Retina (tissue), 1 donor: ENCODE results near the gene KDSR.

Experiments used
- DNase-seq: peaks from one replicate; pipeline ENCODE4 v3.0.0-alpha.2; 2016

KDSR gene

DNA sequence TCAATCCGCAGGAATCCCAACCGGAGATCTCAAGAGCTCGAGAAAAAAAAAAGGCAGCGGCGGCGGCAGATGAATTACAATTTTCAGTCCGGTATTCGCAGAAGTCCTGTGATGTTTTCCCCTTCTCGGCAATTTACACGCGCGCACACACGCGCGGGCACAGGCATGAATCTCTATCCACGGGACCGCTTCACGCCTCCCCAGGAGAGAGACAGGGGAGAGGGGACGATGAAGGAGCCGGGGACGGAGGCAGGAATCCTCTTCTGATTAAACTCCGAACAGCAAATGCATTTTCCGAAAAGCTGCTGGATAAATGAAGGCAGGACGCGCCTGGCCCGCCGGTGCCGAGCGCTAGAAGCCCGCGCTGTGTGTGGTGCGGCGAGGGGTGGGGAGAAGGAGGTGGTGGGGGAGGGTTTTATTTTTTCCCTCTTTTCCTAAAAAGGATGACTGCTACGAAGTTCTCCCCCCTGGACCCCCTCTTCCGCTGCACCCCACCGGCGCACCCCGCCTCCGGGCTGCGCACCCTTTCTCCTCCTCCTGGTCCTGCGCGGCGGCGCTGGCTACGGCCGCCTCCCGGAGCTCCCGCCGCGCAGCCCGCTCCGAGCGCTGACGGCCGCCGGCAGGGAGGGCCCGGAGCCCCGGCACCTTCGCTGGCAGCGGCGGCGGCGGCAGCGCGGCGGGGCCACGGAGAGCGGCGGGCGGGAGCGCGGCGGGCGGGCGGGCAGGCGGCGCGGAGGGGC, 47.5 kb downstream of the KDSR start, which contains the start of gene BCL2:
TSS of gene BCL2 (minus strand) at position 387 of the 740 bp plus-strand sequence.
- peak; percentile 80 for DNase-seq

DNA sequence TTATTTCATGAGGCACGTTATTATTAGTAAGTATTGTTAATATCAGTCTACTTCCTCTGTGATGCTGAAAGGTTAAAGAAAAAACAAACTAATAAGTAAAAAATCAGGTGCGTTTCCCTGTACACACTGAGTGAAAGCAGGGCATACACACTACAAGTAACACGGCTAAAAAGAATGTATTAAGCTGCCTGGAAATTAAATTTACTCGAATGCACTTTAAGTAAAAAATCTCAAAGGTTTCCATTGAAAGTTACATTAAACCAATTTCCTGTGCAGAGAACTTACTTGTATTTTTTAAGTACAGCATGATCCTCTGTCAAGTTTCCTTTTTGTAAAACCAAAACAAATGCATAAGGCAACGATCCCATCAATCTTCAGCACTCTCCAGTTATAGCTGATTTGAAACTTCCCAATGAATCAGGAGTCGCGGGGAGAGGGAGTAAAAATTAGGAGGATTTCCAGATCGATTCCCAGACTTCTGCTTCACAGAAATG, 48.1 kb downstream of the KDSR start:
- no peak for DNase-seq

DNA sequence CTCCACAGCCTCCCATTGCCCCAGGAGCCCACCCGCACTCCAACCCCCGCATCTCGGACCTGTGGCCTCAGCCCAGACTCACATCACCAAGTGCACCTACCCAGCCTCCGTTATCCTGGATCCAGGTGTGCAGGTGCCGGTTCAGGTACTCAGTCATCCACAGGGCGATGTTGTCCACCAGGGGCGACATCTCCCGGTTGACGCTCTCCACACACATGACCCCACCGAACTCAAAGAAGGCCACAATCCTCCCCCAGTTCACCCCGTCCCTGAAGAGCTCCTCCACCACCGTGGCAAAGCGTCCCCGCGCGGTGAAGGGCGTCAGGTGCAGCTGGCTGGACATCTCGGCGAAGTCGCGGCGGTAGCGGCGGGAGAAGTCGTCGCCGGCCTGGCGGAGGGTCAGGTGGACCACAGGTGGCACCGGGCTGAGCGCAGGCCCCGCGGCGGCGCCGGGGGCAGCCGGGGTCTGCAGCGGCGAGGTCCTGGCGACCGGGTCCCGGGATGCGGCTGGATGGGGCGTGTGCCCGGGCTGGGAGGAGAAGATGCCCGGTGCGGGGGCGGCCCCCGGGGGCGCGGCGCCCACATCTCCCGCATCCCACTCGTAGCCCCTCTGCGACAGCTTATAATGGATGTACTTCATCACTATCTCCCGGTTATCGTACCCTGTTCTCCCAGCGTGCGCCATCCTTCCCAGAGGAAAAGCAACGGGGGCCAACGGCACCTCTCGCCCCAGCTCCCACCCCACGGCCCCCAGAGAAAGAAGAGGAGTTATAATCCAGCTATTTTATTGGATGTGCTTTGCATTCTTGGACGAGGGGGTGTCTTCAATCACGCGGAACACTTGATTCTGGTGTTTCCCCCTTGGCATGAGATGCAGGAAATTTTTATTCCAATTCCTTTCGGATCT, 48.8 kb downstream of the KDSR start:
- DNase-seq: peak; percentile 71

DNA sequence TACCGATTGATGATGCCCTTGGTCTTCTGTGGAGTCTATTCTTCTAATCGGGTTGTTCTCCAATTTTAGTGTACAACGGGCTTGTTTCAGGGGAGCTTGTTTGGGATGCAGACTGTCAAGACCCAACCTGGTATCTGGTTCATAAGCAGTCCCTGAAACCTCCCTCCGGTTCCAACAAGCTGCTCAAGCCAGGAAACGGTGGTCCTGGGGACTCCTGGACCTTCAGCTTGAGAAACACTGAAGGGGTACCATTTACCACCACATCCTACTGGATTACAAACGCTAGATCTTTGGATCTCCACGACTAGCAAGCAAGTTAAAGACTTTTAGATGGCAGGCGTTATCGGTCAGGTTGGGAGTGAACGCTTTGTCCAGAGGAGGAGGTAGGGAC, 49.5 kb downstream of the KDSR start:
- DNase-seq: peak; percentile 27

DNA sequence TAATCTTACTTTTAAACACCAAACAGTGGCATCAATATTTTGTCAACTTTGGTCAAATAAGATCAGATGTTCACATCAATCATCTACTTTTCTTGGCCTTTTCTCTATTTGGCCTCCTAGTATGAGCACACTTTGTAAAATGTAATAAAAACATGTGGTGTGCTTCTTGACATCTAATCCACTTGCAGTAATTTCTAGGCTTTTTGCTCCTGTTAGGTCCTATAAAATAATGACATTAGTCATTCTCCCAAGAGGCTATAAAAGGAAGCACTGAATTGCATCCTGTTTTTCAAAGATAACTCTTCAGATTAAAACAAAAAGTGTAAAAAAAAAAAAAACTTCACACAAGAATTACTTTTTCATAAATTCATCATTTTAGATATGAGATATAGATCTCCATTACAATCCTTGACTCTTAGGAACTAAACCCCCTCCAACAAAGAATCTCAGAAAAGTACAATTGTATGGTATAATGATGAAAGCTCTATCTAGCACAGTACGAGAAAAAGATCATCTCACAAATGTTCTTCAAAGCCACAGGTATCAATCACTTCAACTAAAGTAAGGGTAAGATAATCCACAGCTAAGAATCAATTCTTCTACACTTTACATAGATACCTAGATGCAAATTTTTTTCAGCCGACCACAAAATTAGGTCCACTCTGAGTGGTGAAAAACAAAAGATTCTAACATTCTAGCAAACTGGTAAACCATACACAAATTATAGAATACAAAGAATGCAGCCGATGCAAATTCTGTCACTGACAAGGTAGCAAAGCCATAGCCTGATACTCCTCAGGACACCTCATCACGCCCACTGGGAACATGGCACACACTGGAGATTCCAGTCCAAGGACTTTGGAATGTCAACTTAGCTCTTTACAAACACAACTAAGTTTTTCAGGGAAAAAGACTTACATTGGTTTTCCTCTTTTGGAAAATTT, 50.1 kb downstream of the KDSR start:
- DNase-seq: no peak

DNA sequence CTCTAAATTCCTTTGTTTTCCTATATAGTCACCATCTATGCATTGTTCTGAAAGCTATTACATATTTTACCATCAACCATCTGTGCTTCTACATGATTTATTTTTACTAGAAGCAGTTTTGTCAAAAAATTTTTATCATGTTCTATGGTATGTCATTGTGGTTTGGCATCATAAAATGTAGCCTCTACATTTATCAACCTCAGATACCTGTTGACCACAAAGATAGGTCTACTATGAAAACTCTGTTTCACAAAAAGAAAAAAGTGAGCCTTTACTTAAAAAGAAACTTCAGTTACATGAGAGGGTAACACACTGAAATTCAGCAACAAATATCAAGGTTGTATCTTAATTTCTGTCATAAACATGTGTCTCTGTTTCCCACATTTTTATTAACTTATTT, 51.1 kb downstream of the KDSR start:
- no peak for DNase-seq

DNA sequence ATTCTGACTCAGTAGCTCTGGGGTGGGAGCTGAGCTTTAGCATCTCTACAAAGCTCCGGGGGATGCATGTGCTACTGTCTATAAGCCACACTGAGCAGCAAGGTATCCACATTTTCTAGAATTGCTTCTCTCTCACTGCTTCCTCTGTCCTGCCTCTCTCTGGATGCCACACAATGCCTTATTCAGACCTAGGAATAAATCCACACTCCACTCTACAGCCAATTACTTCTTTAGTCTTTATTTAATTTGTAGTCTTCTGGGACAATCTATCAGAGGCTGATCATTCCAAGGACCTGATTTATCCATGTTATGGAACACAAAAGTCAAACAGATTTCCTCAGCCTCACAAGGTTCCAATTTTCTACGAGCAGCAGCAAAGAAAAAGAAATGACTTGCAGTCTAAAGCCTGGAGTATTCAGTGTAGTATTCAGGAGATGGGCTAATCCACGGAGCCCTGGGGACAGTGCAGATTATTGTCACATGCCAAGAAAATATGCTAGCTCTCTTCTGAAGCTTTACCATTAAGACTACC, 51.8 kb downstream of the KDSR start:
- DNase-seq: no peak

DNA sequence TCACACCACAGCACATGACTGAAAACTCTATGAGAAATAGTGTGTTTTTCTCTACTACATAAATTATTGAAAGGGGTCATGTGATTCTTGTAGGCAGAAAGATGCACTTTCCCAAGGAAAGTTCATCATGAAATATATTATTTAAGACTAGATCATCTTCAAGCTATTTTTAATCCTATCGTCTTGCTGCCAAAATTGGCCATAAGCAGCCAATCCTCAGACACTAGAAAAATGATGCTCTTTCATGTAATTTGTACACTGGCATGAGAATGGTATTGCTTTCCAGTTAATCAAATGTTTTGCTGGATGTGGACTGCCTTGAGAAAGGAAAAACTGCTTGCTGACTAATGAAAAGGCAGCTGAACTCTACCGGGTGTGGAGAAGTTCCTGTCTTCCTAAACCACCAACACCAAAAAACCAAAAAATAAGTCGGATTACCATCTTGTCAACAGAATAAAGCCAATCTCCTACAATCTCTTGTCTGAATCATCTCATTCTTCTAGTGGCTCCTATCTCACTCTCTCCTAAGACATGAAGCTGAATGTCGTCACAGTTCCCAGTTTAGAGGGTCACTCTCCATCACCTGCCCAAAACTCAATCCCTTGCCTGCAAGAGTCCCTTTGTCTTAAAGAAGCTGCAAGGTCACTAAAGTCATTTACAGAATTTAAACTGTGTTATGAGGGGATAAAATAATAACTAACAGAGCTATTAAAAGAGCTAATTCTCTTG, 52.8 kb downstream of the KDSR start:
- no peak for DNase-seq

DNA sequence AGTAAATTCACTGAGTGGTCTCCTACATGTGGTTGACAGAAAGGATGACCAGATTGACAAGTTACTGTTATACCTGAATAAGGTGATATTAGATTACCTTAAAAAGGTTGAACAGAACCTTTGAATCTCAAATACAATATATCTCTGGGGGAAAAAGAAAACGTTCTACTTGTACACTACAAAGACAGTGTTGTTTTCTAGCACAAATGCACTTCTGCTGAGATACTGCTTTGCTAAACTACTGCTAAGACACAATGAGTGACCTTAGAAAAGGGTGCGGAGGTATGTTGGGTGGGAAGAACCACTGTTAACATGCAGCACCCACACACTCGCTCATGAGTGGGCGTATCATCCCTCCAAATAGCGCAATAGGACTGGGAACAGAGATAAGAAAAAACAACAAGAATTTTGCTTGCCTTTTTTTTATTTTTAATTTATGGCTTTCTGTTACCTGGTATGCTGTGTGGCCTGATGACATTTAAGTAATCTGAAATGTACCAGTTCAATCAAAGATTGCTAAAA, 53.5 kb downstream of the KDSR start:
- DNase-seq: no peak

DNA sequence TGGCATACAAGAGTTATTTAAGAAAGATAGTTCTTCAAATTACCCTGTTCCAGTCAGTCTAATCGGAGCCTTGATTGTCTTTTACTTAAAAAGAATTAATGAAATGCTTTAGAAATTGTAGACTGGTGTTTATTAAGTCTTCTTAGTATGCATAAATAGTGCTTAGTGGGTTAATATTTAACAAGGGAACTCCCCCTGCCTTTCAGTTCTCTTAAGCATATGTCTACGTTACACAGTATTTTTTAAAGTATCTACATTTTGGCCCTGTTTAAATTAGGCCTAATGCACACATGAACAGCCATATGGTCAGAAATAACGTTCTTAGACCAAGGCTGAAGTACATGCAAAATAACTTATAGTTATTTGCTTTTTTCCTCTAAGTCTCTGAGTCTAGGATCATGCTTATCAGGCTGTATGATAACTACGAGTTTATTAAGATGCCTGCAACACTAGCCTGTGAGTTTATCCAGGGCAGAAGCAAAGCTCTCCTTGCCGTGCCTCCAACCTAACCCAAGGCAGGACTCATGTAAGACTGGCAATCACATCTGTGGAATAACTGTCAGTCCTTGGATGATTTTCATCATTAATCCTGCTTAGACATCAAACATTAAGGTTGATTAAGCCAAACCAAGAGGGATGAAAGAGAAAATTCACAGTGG, 54.1 kb downstream of the KDSR start:
- no peak for DNase-seq

DNA sequence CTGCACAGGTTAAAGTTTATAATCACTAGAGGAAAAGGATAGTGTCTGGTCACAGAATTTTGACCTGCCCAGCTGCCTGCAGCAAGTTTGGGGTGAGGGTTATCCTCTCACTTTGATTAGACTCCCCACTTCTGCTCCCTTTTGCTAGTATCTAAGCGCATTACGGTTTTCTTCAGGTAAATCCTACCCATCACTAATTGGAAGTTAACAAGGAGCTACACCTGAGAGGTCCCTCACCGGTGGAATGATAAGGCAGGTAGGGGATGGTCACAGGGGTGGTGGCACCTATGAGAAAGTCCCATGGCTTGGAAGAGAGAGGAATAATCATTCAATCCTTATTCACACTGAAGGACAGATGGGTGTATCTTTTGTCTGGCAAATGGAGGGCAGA, 55.0 kb downstream of the KDSR start:
- DNase-seq: no peak

DNA sequence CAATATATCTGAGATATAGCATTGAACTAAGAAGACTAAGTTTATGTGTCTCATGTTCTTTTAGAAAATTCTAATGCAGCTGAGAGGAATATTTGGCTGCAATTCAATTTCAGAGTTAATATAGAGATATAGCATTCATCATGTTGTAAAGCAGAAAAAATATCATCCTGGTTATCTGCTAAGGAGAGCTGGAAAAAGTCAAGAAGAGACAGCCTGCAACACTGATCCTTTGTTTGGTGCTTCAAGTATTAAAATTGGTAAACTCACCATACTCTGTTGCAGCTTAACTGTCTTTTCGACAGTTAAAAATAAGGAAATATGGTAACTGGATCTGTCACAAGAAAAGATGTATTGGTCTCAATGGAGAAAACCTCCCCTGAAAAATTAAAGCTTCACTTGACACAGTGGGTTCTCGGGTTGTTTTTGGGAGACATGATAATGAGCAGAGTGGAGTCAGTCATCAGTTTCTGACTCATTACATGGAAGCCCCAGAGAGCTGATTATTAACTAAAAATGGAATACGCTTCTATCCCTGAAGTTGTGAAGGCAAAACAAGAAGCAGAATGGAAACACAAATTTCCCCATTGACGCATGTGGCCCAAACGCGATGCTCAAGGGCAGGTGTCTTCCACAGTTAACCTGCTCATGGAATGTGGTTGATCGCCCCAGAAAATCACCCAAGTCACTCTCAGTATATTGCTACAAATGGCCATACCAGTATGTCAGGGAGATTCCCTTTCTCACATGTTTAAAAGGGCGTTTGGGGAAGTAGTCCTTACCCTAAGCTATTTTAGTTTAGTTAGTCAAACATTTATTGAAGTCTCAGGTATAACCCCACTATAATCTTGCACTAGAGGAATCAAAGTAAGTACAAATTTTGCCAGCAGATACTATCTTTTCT, 55.6 kb downstream of the KDSR start:
- DNase-seq: no peak

DNA sequence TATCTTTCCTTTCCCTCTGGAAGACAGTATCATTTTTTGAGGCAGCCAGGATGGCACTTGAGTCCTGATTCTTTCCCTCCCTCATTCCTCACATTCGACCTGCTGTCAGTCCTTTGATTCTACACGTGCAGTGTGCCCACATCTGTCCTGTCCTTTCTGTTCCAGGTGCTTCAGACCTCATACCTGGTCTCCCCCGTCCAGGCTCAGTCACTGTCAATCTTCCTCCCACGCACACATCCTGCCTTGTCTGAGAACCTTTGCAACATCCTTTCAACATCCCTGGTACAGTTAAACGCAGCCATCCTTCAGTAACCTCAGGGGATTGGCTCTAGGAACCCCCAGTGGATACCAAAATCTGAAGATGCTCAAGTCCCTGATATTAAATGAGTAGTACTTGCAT, 57.6 kb downstream of the KDSR start:
- no peak for DNase-seq

DNA sequence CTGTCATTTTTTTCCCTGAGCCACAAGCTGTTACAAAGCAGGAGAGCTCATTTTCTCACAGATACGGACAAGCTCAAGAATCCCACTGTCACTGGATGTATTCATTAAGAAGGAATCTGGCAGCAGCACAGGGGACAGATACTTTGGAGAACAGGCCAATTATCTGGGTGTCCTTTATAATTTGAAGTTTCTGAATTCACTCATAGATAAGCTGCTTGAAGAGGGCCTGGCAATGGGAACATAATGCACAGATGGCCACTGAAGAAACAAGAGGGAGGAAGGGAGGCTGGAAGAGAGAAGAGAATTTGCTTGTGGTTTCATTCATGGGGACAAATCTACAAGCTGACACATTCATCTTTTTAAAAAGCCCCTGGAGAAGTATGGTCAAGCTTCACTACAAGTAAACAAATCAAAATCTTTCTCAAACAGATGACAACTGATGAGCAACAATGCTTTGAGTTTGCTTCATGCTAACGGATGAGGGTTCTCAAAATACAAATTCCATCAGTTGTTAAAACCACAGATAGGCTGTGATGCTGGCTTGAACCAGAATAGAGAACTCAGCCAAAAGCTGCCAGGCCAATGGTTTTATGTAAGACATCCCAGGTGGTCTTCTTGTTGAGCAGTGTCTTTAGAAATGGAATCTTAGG, 59.3 kb downstream of the KDSR start:
- peak; percentile 71 for DNase-seq

DNA sequence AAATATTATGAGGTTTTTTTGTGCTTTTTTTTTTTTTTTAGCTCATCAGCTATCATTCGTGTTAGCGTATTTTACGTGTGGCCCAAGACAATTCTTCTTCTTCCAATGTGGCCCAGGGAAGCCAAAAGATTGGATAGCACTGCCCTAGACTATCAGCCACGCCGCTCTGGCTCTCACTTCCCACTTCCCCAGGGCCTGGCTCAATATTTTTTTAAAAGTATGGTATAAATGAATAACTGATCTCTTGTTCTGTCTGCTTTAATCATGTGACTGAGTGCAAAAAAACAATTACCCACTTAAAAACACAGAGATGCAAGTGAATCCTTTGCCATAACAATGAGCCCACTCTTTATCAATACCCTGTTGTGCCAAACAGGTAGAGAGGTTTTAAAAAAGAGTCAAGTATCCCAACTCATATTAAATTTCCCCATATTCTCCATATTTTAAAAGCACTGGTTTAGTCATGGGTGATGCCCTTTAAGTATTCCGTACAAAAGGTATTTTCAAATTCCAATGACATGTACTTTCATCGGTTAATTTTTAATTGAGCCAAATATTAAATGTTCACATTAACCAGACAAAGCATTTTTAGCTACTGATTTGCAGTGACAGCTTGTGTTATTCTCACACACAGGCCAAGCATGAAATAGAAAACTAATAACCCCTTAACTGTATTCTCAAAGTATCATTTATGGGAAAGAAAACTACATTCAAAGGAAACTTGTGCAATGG, 60.0 kb downstream of the KDSR start:
- no peak for DNase-seq

DNA sequence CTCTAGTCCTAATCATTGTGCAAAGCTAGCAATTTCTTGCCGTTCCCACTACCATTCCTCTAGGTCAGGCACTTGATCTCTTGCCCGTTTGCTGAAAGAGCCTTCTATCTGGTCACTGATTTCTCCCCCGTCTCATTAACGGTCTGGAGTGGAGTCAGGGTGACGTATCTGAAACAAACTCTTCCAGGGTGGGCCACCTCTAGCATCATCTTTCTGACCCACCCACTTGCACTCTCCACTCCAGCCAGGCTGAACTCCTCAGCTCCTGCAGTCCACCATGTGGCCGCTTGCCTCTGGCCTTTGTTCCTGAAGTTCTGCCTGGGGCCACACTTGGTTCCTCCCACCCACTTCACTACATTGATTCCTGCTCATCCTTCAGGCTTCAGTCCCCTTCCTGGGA, 60.8 kb downstream of the KDSR start:
- DNase-seq: no peak

DNA sequence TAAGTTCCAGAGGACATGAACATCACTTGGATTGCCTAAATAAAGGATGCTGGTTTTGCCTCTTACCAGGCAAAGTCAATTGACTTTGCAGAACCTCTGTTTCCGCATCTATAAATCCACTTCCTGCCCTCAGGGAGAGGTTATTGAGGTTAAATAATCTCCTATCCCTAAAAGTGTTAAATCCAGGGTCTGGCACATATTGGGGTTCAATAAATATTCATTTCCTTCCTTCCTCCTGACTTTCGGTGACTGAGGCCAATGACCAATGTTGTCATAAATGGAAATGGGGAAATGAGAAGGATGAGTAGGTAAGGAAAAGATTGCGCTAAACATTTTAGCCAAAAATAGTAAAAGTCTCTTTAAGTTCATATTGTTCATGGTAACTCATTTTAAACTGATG, 63.5 kb downstream of the KDSR start:
- no peak for DNase-seq

DNA sequence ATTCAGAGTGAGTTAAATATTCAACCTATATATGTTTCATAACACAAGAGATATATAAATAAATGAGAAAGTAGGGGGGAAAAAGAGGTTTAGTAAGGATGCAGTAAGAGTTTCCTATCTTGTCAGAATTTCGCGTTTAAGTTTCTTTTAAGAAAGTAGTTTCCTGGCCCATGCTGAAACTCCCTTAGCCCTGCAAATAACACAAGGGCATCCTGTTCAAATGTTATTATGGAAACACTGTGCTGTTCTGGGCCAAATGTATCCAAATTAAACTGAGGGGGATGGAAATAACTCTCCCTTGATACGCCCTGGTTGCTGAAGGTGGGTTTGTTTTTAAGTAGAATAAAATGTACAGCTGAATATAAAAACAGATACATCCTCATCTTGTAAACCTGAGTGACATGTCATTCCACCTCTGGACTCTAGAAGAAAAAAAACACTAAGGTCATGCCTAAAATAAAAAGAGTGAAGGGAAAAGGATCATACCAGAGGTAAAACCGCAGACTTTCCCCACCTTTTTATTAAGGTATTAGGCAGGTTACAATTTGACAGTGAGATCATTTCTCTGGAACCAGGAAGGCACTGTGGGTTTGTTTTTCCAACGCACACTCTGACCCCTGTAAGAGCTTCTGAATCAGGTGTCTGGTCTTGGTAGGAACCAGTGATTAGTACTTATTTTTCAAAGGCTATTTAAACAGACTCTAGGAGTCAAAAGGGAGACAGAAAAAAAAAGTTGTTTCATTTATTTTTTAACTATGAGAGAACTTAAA, 64.2 kb downstream of the KDSR start:
- no peak for DNase-seq
